Stomach (tissue), 4 donors: ENCODE results near the gene SH3RF2.

Source experiments
- CTCF ChIP-seq, 7 experiments: fragments of 450-650 bp in 4 of 7; fragments of 200-600 bp in 3 of 7; sonication (generic) in 3 of 7; IDR thresholded peaks; one replicate each; pipeline ENCODE4 v1.5.1; 2016 to 2019; ENCODE audit warnings: antibody characterized with exemption in 7 of 7, control low read depth in 2 of 7, mild to moderate bottlenecking in 1 of 7
- EP300 ChIP-seq: sonication (generic); formaldehyde crosslinking; IDR thresholded peaks from one replicate; pipeline ENCODE4 v1.6.1; 2017; ENCODE audit warnings: antibody characterized with exemption
- POLR2A ChIP-seq, 4 donors: fragments of 450-650 bp; IDR thresholded peaks; one replicate each; pipeline ENCODE4 v1.6.1; 2016; ENCODE audit warnings: antibody characterized with exemption in 4 of 4, control low read depth in 2 of 4, mild to moderate bottlenecking in 1 of 4, moderate library complexity in 1 of 4
- POLR2AphosphoS5 ChIP-seq, 3 donors: sonication (generic); formaldehyde crosslinking; IDR thresholded peaks; one replicate each; pipeline ENCODE4 v1.6.1; 2016; ENCODE audit warnings: antibody characterized with exemption in 3 of 3

GRCh38 chr5:146107901-146108300, 171.5 kb downstream of the SH3RF2 start:
- TF ChIP-seq POLR2AphosphoS5 (IDR thresholded peaks at IDR 0.05) (no peak), CTCF (IDR thresholded peaks at IDR 0.05) (no peak), POLR2A (IDR thresholded peaks at IDR 0.05) (no peak), EP300 (no peak)
